Neuronal stem cell (in vitro differentiated cells): ENCODE measurements around the gene MTREX.

Experiments used
- DNase-seq: peaks from one replicate; pipeline ENCODE4 v3.0.0-alpha.2; 2013; ENCODE audit warnings: low spot score
- H2AFZ ChIP-seq: one replicate; pipeline ENCODE4 v1.6.1; 2013; ENCODE audit warnings: mild to moderate bottlenecking, low read length, inconsistent platforms
- H2AK5ac ChIP-seq: 2 replicates; pipeline ENCODE4 v1.6.1; 2013; ENCODE audit warnings: low read depth, mild to moderate bottlenecking, inconsistent platforms, low read length, moderate library complexity, mixed read lengths
- H2BK120ac ChIP-seq: 2 replicates; pipeline ENCODE4 v1.6.1; 2013; ENCODE audit warnings: low read depth, mild to moderate bottlenecking, inconsistent platforms, low read length, moderate library complexity, mixed read lengths
- H2BK12ac ChIP-seq: one replicate; pipeline ENCODE4 v1.6.1; 2013; ENCODE audit warnings: low read length, inconsistent platforms
- H2BK15ac ChIP-seq: 2 replicates; pipeline ENCODE4 v1.6.1; 2013; ENCODE audit warnings: mild to moderate bottlenecking, low read length, inconsistent platforms, mixed read lengths
- H2BK5ac ChIP-seq: one replicate; pipeline ENCODE4 v1.6.1; 2013; ENCODE audit warnings: inconsistent platforms, mild to moderate bottlenecking, low read length, moderate library complexity
- H3K14ac ChIP-seq: one replicate; pipeline ENCODE4 v1.6.1; 2013; ENCODE audit warnings: low read length, inconsistent platforms
- H3K18ac ChIP-seq: 2 replicates; pipeline ENCODE4 v1.6.1; 2013; ENCODE audit warnings: low read length, inconsistent platforms
- H3K23ac ChIP-seq: 2 replicates; pipeline ENCODE4 v1.6.1; 2013; ENCODE audit warnings: low read depth, mild to moderate bottlenecking, mixed read lengths, low read length, inconsistent platforms; ENCODE audit not compliant: poor library complexity
- H3K27ac ChIP-seq: replicated peaks from 3 replicates; pipeline ENCODE4 v1.5.1; 2013; ENCODE audit warnings: low read length, inconsistent platforms
- H3K27me3 ChIP-seq, 3 experiments: 2 replicates each; pipeline ENCODE4 v1.6.1; 2013; ENCODE audit warnings: low read length in 3 of 3, mild to moderate bottlenecking in 2 of 3, inconsistent platforms in 1 of 3, low read depth in 1 of 3, mixed read lengths in 1 of 3, moderate library complexity in 1 of 3; ENCODE audit not compliant: control insufficient read depth in 3 of 3, insufficient read depth in 3 of 3
- H3K36me3 ChIP-seq, 2 donors: replicated peaks in 1 of 2; 2 replicates each; pipeline ENCODE4 v1.6.1; 2013; ENCODE audit warnings: low read length in 2 of 2; ENCODE audit not compliant: control insufficient read depth in 2 of 2, insufficient read depth in 2 of 2
- H3K4ac ChIP-seq: 2 replicates; pipeline ENCODE4 v1.6.1; 2013; ENCODE audit warnings: inconsistent platforms, mild to moderate bottlenecking, low read length, moderate library complexity
- H3K4me1 ChIP-seq, 2 donors: 1 replicate in 1 of 2; 2 replicates in 1 of 2; pipeline ENCODE4 v1.6.1; 2013; ENCODE audit warnings: low read length in 2 of 2, low read depth in 1 of 2; ENCODE audit not compliant: control insufficient read depth in 2 of 2, insufficient read depth in 1 of 2
- H3K4me2 ChIP-seq: one replicate; pipeline ENCODE4 v1.6.1; 2013; ENCODE audit warnings: mild to moderate bottlenecking, low read length, inconsistent platforms; ENCODE audit not compliant: insufficient read depth, poor library complexity, severe bottlenecking
- H3K4me3 ChIP-seq, 2 donors: 2 replicates each; pipeline ENCODE4 v1.5.1; 2013; ENCODE audit warnings: low read length in 2 of 2, mild to moderate bottlenecking in 2 of 2, inconsistent platforms in 1 of 2, moderate library complexity in 1 of 2
- H3K79me1 ChIP-seq: one replicate; pipeline ENCODE4 v1.6.1; 2013; ENCODE audit warnings: low read depth, mild to moderate bottlenecking, inconsistent platforms, low read length, moderate library complexity
- H3K9ac ChIP-seq: one replicate; pipeline ENCODE4 v1.6.1; 2013; ENCODE audit warnings: mild to moderate bottlenecking, low read depth, low read length, inconsistent platforms; ENCODE audit not compliant: poor library complexity
- H3K9me3 ChIP-seq, 2 donors: replicated peaks in 1 of 2; 2 replicates each; pipeline versions ENCODE3 to v1.6.1; 2013; ENCODE audit warnings: low read length in 2 of 2, mild to moderate bottlenecking in 2 of 2, inconsistent platforms in 1 of 2, low read depth in 1 of 2, mixed read lengths in 1 of 2, moderate library complexity in 1 of 2; ENCODE audit not compliant: control insufficient read depth in 2 of 2, insufficient read depth in 1 of 2
- H4K8ac ChIP-seq: one replicate; pipeline ENCODE4 v1.6.1; 2013; ENCODE audit warnings: low read depth, mild to moderate bottlenecking, inconsistent platforms, low read length, moderate library complexity
- H4K91ac ChIP-seq: one replicate; pipeline ENCODE4 v1.6.1; 2013; ENCODE audit warnings: low read length, low read depth, mild to moderate bottlenecking, inconsistent platforms; ENCODE audit not compliant: poor library complexity
- WGBS, 2 donors: extraction: QIAGEN DNeasy Blood & Tissue Kit; methylation state at CpG; one replicate each; pipeline ENCODE4 v1.1.7; 2013; ENCODE audit warnings: missing lambda C conversion rate in 2 of 2, mixed read lengths in 1 of 2; ENCODE audit not compliant: insufficient read length in 2 of 2, insufficient replicate concordance in 1 of 2; ENCODE audit errors: extremely low coverage in 2 of 2; 5-methylcytosine and 5-hydroxymethylcytosine counted together

The MTREX gene

DNA sequence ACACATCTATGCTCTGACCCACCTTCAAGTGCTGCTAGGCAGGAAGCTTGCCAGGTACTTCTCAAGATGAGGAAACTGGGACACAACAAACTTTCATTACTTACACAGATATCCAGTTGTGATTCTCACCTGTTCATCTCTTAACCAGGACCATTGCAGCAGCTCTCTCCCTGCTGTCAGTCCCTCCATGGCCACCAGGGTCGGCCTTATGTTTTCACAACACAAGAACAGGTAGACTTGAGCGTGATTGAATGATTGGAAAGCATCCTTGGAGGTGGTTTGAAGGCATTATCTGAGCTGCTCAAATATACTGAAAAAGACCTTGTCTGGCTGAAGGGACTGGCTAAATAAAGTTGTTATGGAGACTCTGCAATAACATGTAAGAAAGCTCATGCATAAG is 94.4 kb downstream of the MTREX start:
- H3K4me2 ChIP-seq, result peak overlapping the region; percentile 18
- no peak overlapping the region for H4K91ac ChIP-seq
- H3K36me3 ChIP-seq, result peaks cover 9 to 94% of the 10 kb centered on the region in 2 donors
- no peaks in the 10 kb centered on the region for H3K79me1 ChIP-seq
- no peak overlapping the region for H3K23ac ChIP-seq
- no peak overlapping the region for H4K8ac ChIP-seq
- no peak overlapping the region for H2BK15ac ChIP-seq
- no peak for DNase-seq
- H2BK5ac ChIP-seq, result no peak overlapping the region
- no peak overlapping the region for H3K14ac ChIP-seq
- no peaks in the 10 kb centered on the region for H3K27me3 ChIP-seq
- no peak overlapping the region for H3K4me3 ChIP-seq
- H3K4ac ChIP-seq, result no peak overlapping the region
- H2BK120ac ChIP-seq, result no peak overlapping the region
- no peak overlapping the region for H2AK5ac ChIP-seq
- H3K9me3 ChIP-seq, result no peaks in the 10 kb centered on the region
- no CpG with 5 or more reads among the region's 2 CpGs for WGBS, 2 donors
- no peak overlapping the region for H2AFZ ChIP-seq
- H3K27ac ChIP-seq, result no peak overlapping the region
- no peak overlapping the region for H3K9ac ChIP-seq
- H3K18ac ChIP-seq, result no peak overlapping the region
- no peak overlapping the region for H2BK12ac ChIP-seq
- no peaks in the 10 kb centered on the region for H3K4me1 ChIP-seq

GRCh38 chr5:55406292-55406691 is 98.5 kb downstream of the MTREX start:
- no peak overlapping the region for H2BK120ac ChIP-seq
- no peak overlapping the region for H2BK12ac ChIP-seq
- no peaks in the 10 kb centered on the region for H3K27me3 ChIP-seq
- H3K4me1 ChIP-seq, result no peaks in the 10 kb centered on the region
- H3K9me3 ChIP-seq, result no peaks in the 10 kb centered on the region
- H3K4me2 ChIP-seq, result no peak overlapping the region
- H3K36me3 ChIP-seq, result peaks cover 10 to 99% of the 10 kb centered on the region in 2 donors
- H4K8ac ChIP-seq, result no peak overlapping the region
- H3K23ac ChIP-seq, result no peak overlapping the region
- H2AK5ac ChIP-seq, result no peak overlapping the region
- no CpG with 5 or more reads among the region's 2 CpGs for WGBS, 2 donors
- H3K4me3 ChIP-seq, result no peak overlapping the region
- H3K18ac ChIP-seq, result no peak overlapping the region
- H4K91ac ChIP-seq, result no peak overlapping the region
- no peak overlapping the region for H3K14ac ChIP-seq
- no peak for DNase-seq
- no peak overlapping the region for H2BK15ac ChIP-seq
- H3K27ac ChIP-seq, result no peak overlapping the region
- H3K4ac ChIP-seq, result no peak overlapping the region
- no peak overlapping the region for H3K9ac ChIP-seq
- no peak overlapping the region for H2BK5ac ChIP-seq
- H2AFZ ChIP-seq, result no peak overlapping the region
- no peaks in the 10 kb centered on the region for H3K79me1 ChIP-seq

DNA sequence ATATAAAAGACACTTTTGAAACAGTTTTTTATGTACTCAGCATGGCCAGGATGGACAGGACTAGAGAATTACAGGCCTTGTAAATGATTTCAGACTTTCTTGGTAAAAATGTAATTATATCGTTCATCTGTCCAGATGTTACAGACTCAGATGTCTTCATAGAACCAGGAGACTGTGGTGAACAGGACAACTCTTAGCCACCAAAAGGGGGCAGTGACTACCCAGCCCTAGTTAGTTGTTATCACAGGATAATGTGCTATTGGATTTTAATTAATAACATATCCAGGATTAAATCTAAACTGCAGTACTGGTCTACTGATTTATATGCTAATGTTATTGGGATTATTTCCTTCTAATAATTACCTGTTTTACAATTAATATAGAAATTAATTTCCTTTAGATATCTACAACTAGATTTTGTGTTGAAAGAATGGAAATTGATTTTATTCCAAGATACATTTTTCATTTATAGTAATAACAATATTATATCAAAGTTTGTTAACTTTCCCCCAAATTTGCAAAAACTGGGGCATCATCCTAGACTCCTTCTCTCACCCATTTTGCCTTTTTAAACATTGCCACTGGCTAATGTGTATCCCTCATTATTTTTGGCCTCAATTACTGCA is 99.4 kb downstream of the MTREX start:
- WGBS, 2 donors, result no CpG with 5 or more reads among the region's 1 CpG
- H2BK15ac ChIP-seq, result no peak overlapping the region
- H3K79me1 ChIP-seq, result no peaks in the 10 kb centered on the region
- H3K4me1 ChIP-seq, result no peaks in the 10 kb centered on the region
- no peak overlapping the region for H3K18ac ChIP-seq
- no peak overlapping the region for H3K23ac ChIP-seq
- H3K36me3 ChIP-seq, result peaks cover 7 to 99% of the 10 kb centered on the region in 2 donors
- no peak overlapping the region for H3K27ac ChIP-seq
- no peak overlapping the region for H4K91ac ChIP-seq
- H3K4me2 ChIP-seq, result no peak overlapping the region
- H2BK120ac ChIP-seq, result no peak overlapping the region
- no peaks in the 10 kb centered on the region for H3K27me3 ChIP-seq
- H3K9me3 ChIP-seq, result no peaks in the 10 kb centered on the region
- H2AFZ ChIP-seq, result no peak overlapping the region
- H3K9ac ChIP-seq, result no peak overlapping the region
- no peak overlapping the region for H4K8ac ChIP-seq
- H2BK5ac ChIP-seq, result no peak overlapping the region
- no peak overlapping the region for H3K4me3 ChIP-seq
- H2AK5ac ChIP-seq, result no peak overlapping the region
- no peak overlapping the region for H3K4ac ChIP-seq
- no peak overlapping the region for H3K14ac ChIP-seq
- DNase-seq, result no peak
- no peak overlapping the region for H2BK12ac ChIP-seq

DNA sequence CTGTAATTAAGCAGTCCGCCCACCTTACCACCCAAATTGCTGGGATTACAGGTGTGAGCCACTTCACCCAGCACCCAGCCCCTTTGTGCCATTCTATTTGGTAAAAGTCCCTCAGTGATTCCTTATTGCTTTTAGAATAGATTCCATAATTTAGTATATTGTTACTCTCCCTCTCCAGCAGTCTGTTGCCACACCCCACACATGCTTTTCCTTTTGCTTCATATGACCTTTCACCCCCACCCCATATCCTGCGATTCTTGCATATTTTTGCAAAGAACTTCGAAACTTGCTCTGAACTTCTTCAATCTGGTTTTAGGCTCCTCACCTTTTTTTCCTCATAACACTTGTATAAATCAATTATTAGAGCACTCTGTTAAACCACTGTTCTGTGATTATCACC is 100.2 kb downstream of the MTREX start:
- Histone ChIP-seq H2BK5ac (no peak overlapping the region), H3K4me2 (no peak overlapping the region), H3K23ac (no peak overlapping the region), H3K9ac (no peak overlapping the region), H3K4me1 (no peaks in the 10 kb centered on the region), H3K18ac (no peak overlapping the region), H2BK15ac (no peak overlapping the region), H3K27me3 (no peaks in the 10 kb centered on the region), H4K91ac (no peak overlapping the region), H3K4me3 (no peak overlapping the region), H3K79me1 (no peaks in the 10 kb centered on the region), H3K36me3 (peaks cover 6 to 98% of the 10 kb centered on the region in 2 donors), H2BK120ac (no peak overlapping the region), H3K14ac (peak overlapping the region; percentile 38), H2AK5ac (no peak overlapping the region), H2AFZ (no peak overlapping the region), H3K9me3 (no peaks in the 10 kb centered on the region), H2BK12ac (no peak overlapping the region), H3K27ac (no peak overlapping the region), H4K8ac (no peak overlapping the region), H3K4ac (no peak overlapping the region)
- no CpG with 5 or more reads among the region's 3 CpGs for whole genome bisulfite sequencing, 2 donors
- DNase-seq, result no peak
